ENCODE data around the gene LARP1B. TPM values are rescaled to one million over a fixed set of nuclear protein-coding genes. Genes with fewer than 3 reads are reported as not detected.

LARP1B gene
- total RNA-seq, 4 donors from 2014 or later, result 35.1 to 49.2 (median 40.1) TPM

GRCh38 chr4:128166982-128167381, 105.9 kb downstream of the LARP1B start:
- TF ChIP-seq POLR2A (IDR thresholded peaks at IDR 0.05) (no peak), POLR2AphosphoS5 (IDR thresholded peaks at IDR 0.05) (no peak), EP300 (IDR thresholded peaks at IDR 0.05; ENCODE audit: low read depth) (no peak)
- TF ChIP-seq, protein P1, sequence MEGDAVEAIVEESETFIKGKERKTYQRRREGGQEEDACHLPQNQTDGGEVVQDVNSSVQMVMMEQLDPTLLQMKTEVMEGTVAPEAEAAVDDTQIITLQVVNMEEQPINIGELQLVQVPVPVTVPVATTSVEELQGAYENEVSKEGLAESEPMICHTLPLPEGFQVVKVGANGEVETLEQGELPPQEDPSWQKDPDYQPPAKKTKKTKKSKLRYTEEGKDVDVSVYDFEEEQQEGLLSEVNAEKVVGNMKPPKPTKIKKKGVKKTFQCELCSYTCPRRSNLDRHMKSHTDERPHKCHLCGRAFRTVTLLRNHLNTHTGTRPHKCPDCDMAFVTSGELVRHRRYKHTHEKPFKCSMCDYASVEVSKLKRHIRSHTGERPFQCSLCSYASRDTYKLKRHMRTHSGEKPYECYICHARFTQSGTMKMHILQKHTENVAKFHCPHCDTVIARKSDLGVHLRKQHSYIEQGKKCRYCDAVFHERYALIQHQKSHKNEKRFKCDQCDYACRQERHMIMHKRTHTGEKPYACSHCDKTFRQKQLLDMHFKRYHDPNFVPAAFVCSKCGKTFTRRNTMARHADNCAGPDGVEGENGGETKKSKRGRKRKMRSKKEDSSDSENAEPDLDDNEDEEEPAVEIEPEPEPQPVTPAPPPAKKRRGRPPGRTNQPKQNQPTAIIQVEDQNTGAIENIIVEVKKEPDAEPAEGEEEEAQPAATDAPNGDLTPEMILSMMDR (IDR thresholded peaks at IDR 0.05), result no peak
- peaks cover 0 to 3% (median 0%) of the 10 kb centered on the region in 4 donors for H3K4me1 ChIP-seq
- no peaks in the 10 kb centered on the region for H3K9me3 ChIP-seq
- WGBS, 2 donors (ENCODE audit: low coverage in 1 of 2), result 86 to 91% methylated on average over 2 of the region's 2 CpGs
- no peak for DNase-seq
- no peaks in the 10 kb centered on the region for H3K36me3 ChIP-seq
- no peaks in the 10 kb centered on the region for H3K27me3 ChIP-seq
- no peak overlapping the region for H3K27ac ChIP-seq
- intact Hi-C loops (cut with DNase I; ENCODE audit: low total_unique reads), result no loop called here
- in situ Hi-C loops (cut with MboI; ENCODE audit: low pct_ligation_motif_present in 1 of 4, low pct_unique_long_range_greater_than_20kb in 1 of 4, low sequenced_read_pairs in 3 of 4), result no loop called here
- H3K4me3 ChIP-seq, result no peak overlapping the region

GRCh38 chr4:128168701-128169100, 107.6 kb downstream of the LARP1B start:
- intact Hi-C loops (cut with DNase I; ENCODE audit: low total_unique reads) (no loop called here), in situ Hi-C loops (cut with MboI; ENCODE audit: low pct_ligation_motif_present in 1 of 4, low pct_unique_long_range_greater_than_20kb in 1 of 4, low sequenced_read_pairs in 3 of 4) (no loop called here)
- Histone ChIP-seq H3K9me3 (no peaks in the 10 kb centered on the region), H3K4me3 (no peak overlapping the region), H3K4me1 (no peaks in the 10 kb centered on the region), H3K36me3 (no peaks in the 10 kb centered on the region), H3K27ac (no peak overlapping the region), H3K27me3 (no peaks in the 10 kb centered on the region)
- TF ChIP-seq EP300 (IDR thresholded peaks at IDR 0.05; ENCODE audit: low read depth), result no peak
- no peak for TF ChIP-seq POLR2A (IDR thresholded peaks at IDR 0.05)
- no peak for TF ChIP-seq POLR2AphosphoS5 (IDR thresholded peaks at IDR 0.05)
- TF ChIP-seq, protein P1 (IDR thresholded peaks at IDR 0.05), result no peak
- WGBS, 2 donors (ENCODE audit: low coverage in 1 of 2), result 80 to 92% methylated on average over 1 to 2 of the region's 2 CpGs
- DNase-seq, result no peak

DNA sequence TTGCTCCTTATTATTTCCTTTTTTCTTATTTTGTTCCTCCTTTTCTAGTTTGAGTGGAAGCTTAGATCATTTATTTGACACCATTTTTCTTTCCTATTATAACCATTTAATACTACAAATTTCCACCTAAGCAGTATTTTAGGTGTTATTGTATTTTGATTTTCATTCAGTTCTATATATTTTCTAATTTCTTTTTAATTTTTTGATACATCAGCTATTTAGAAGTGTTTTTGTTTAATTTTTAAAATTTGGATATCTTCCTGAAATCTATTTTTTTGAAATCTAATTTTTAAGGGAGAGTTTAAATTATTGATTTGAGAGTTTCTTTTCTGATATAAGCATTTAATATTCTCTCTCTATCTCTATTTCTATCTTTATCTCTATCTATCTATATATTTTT, 108.1 kb downstream of the LARP1B start:
- H3K27ac ChIP-seq, result no peak overlapping the region
- no peaks in the 10 kb centered on the region for H3K36me3 ChIP-seq
- no peaks in the 10 kb centered on the region for H3K27me3 ChIP-seq
- in situ Hi-C loops (cut with MboI; ENCODE audit: low pct_ligation_motif_present in 1 of 4, low pct_unique_long_range_greater_than_20kb in 1 of 4, low sequenced_read_pairs in 3 of 4) (no loop called here), intact Hi-C loops (cut with DNase I; ENCODE audit: low total_unique reads) (no loop called here)
- no peaks in the 10 kb centered on the region for H3K4me1 ChIP-seq
- TF ChIP-seq POLR2A (IDR thresholded peaks at IDR 0.05) (no peak), EP300 (IDR thresholded peaks at IDR 0.05; ENCODE audit: low read depth) (no peak), POLR2AphosphoS5 (IDR thresholded peaks at IDR 0.05) (no peak)
- TF ChIP-seq, protein P1 (IDR thresholded peaks at IDR 0.05), result no peak
- no peaks in the 10 kb centered on the region for H3K9me3 ChIP-seq
- DNase-seq, result no peak
- H3K4me3 ChIP-seq, result no peak overlapping the region

GRCh38 chr4:128176643-128177042, 115.5 kb downstream of the LARP1B start:
- 94% methylated on average over 1 of the region's 1 CpG; no CpG with 5 or more reads in 1 of the 2 donors for WGBS, 2 donors (ENCODE audit: low coverage in 1 of 2)
- Histone ChIP-seq H3K36me3 (no peaks in the 10 kb centered on the region), H3K4me3 (no peak overlapping the region), H3K9me3 (no peaks in the 10 kb centered on the region), H3K27ac (no peak overlapping the region), H3K27me3 (no peaks in the 10 kb centered on the region), H3K4me1 (no peaks in the 10 kb centered on the region)
- DNase-seq, result no peak
- no peak for TF ChIP-seq EP300 (IDR thresholded peaks at IDR 0.05; ENCODE audit: low read depth)
- no peak for TF ChIP-seq POLR2A (IDR thresholded peaks at IDR 0.05)
- TF ChIP-seq POLR2AphosphoS5 (IDR thresholded peaks at IDR 0.05), result no peak
- TF ChIP-seq, protein P1 (IDR thresholded peaks at IDR 0.05), result no peak
- intact Hi-C loops (cut with DNase I; ENCODE audit: low total_unique reads), result no loop called here
- in situ Hi-C loops (cut with MboI; ENCODE audit: low pct_ligation_motif_present in 1 of 4, low pct_unique_long_range_greater_than_20kb in 1 of 4, low sequenced_read_pairs in 3 of 4), result loop anchor here in 2 of 4 donors (25.0 kb wide), 1 partner anchor 386 kb away; no protein-coding TSS in a partner anchor

Measured in transverse colon (tissue), 4 donors.